HL-60 (cell line): ENCODE results near the gene PLAU.

ENCODE experiments used
- CTCF ChIP-seq: IDR thresholded peaks from one replicate; pipeline ENCODE4 v1.5.1; 2011; ENCODE audit warnings: low read length, control low read depth, inconsistent platforms; ENCODE audit not compliant: insufficient read depth
- GABPA ChIP-seq: IDR thresholded peaks from 2 replicates; pipeline ENCODE4 v1.6.1; 2012; ENCODE audit warnings: low read depth
- POLR2AphosphoS5 ChIP-seq: IDR thresholded peaks from 2 replicates; pipeline ENCODE4 v1.6.1; 2012; ENCODE audit warnings: low read depth
- SPI1 ChIP-seq: IDR thresholded peaks from 2 replicates; pipeline ENCODE4 v1.6.1; 2012; ENCODE audit warnings: low read depth, mild to moderate bottlenecking, borderline replicate concordance

GRCh38 chr10:73862011-73862410 lies 48.9 kb upstream of the PLAU start:
- TF ChIP-seq CTCF (no peak), GABPA (no peak), SPI1 (no peak), POLR2AphosphoS5 (no peak)
